Measurements from ENCODE around the gene KNOP1. TPM values are rescaled to one million over a fixed set of nuclear protein-coding genes. Genes with fewer than 3 reads are reported as not detected.
"Not testable (repeated sequence)": the region's sequence is repeated elsewhere in the genome, so short reads cannot be mapped to it uniquely, and the experiment has no call there.

The KNOP1 gene
- total RNA-seq, 3 donors from 2014 or later, result 13.1 to 23.5 (median 20.7) TPM

DNA sequence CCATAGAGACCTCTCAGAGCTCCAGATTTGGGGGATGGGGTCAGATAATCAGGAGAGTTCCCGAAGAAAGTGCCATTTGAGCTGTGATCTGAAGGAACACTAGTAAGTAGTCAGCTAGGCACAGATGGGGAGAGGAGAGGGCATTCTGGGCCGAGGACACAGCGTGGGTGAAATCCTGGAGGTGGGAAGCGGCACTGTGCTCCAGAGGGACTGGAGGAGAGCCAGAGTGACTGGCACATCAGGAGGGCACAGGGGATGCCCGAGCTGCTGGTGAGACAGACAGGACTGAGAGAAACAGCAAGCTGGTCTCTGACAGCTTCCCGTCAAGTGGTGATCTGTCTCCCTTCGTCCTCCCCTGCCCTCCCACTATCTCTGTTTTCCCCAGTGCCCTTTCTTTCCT lies 40.6 kb downstream of the KNOP1 start:
- TF ChIP-seq, protein P1, sequence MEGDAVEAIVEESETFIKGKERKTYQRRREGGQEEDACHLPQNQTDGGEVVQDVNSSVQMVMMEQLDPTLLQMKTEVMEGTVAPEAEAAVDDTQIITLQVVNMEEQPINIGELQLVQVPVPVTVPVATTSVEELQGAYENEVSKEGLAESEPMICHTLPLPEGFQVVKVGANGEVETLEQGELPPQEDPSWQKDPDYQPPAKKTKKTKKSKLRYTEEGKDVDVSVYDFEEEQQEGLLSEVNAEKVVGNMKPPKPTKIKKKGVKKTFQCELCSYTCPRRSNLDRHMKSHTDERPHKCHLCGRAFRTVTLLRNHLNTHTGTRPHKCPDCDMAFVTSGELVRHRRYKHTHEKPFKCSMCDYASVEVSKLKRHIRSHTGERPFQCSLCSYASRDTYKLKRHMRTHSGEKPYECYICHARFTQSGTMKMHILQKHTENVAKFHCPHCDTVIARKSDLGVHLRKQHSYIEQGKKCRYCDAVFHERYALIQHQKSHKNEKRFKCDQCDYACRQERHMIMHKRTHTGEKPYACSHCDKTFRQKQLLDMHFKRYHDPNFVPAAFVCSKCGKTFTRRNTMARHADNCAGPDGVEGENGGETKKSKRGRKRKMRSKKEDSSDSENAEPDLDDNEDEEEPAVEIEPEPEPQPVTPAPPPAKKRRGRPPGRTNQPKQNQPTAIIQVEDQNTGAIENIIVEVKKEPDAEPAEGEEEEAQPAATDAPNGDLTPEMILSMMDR (IDR thresholded peaks at IDR 0.05), result no peak
- Histone ChIP-seq H3K36me3 (ENCODE audit: low read depth) (no peaks in the 10 kb centered on the region), H3K4me3 (no peak overlapping the region), H3K4me1 (ENCODE audit: low read depth) (no peaks in the 10 kb centered on the region), H3K9me3 (no peaks in the 10 kb centered on the region)
- intact Hi-C loops (cut with DNase I, micrococcal nuclease), result no loop called here
- DNase-seq, result no peak
- ATAC-seq, result no peak

DNA sequence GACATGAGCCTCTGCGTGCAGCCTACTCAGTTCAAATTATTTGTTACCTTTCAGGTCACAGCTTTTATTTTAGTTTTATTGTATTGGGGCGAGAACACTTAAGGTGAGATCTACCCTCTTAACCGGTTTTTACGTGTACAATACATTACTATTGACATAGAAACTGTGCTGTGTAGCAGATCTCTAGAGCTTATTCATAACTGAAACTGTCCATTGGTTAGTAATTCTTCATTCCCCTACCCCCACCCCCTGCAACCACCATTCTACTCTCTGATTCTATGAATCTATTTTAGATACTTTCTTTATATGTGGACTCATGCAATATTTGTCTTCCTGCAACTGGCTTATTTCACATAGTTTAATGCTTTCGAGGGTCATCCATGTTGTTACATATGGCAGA lies 43.5 kb downstream of the KNOP1 start:
- ATAC-seq (no peak), DNase-seq (no peak)
- intact Hi-C loops (cut with DNase I, micrococcal nuclease), result no loop called here
- H3K4me1 ChIP-seq (ENCODE audit: low read depth), result no peaks in the 10 kb centered on the region
- no peaks in the 10 kb centered on the region for H3K9me3 ChIP-seq
- TF ChIP-seq, protein P1 (IDR thresholded peaks at IDR 0.05), result no peak
- H3K36me3 ChIP-seq (ENCODE audit: low read depth), result no peaks in the 10 kb centered on the region
- H3K4me3 ChIP-seq, result no peak overlapping the region

DNA sequence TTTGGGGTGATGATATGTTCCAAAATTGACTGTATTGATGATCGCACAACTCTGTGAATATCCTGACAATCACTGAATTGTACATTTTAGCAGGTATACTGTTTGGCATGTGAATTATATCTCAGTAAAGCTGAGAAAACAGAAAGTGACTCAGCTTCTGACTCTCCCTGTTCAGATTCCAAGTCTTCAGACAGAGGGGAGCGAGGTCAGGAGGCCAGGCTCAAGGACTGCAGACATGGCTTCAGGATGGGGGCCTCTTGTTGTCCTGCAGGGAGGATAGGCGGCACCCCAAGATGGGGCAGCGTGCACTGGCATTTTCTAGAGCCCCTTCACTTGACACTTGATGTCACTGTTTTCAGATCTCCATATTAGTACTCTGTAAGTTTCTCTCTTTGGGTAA lies 45.6 kb downstream of the KNOP1 start:
- Histone ChIP-seq H3K4me3 (no peak overlapping the region), H3K4me1 (ENCODE audit: low read depth) (no peaks in the 10 kb centered on the region), H3K9me3 (no peaks in the 10 kb centered on the region), H3K36me3 (ENCODE audit: low read depth) (no peaks in the 10 kb centered on the region)
- ATAC-seq (no peak), DNase-seq (no peak)
- intact Hi-C loops (cut with DNase I, micrococcal nuclease), result no loop called here
- TF ChIP-seq, protein P1 (IDR thresholded peaks at IDR 0.05), result no peak

DNA sequence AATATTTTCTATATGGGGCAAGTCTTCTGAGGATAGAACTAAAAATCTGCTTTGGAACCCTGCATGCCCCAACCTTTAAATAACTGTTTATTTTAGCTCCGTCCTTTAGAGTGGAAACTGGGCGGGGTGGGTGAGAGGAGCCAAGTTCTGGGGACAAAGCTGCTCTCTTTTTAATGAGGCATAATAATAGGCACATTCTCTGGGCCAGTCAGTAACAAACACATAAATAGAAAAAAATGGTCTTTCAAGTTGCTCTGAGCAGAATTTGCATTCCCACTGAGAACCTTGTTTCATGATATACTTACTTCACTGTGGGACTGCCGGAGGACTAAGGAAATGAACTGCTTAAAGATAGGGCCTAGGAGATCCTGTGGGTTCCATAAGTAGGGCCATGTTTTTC lies 51.5 kb downstream of the KNOP1 start:
- DNase-seq, result no peak
- TF ChIP-seq, protein P1 (IDR thresholded peaks at IDR 0.05), result no peak
- intact Hi-C loops (cut with DNase I, micrococcal nuclease), result no loop called here
- H3K4me3 ChIP-seq, result no peak overlapping the region
- H3K9me3 ChIP-seq, result no peaks in the 10 kb centered on the region
- no peak for ATAC-seq
- H3K4me1 ChIP-seq (ENCODE audit: low read depth), result no peaks in the 10 kb centered on the region
- H3K36me3 ChIP-seq (ENCODE audit: low read depth), result no peaks in the 10 kb centered on the region

DNA sequence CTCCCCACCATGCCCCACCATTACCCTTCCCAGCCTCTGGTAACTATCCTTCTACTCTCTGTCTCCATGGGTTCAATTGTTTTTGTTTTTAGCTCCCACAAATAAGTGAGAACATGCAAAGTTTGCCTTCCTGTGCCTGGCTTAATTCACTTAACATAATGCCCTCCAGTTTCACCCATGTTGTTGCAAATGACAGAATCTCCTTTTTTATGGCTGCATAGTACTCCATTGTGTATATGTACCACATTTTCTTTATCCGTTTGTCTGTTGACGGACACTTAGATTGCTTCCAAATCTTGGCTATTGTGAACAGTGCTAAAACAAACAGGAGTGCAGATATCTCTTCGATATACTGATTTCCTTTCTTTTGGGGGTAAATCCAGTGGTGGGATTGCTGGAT lies 52.7 kb downstream of the KNOP1 start:
- H3K36me3 ChIP-seq (ENCODE audit: low read depth), result not testable (repeated sequence)

DNA sequence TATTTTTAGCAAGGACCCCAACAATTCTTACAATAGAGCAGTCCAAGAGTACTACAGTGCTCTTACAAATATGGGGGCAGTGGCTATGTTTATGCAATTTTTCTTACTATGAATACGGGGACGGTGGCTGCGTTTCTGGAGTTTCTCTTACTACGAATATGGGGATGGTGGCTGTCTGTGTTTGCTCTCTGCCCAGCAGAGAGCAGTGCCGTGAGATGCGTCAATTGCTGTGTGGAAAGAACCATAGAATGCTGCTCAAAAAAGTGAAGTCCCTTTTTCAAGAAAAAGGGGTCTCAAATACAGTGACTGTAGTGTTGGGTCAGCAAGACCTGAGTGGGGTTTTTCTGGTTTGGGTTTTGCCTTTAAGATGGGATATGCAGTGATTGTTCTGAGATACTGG lies 53.9 kb downstream of the KNOP1 start:
- no peak for DNase-seq
- Histone ChIP-seq H3K36me3 (ENCODE audit: low read depth) (no peaks in the 10 kb centered on the region), H3K4me1 (ENCODE audit: low read depth) (no peaks in the 10 kb centered on the region)

More for the DNA sequence above, 52.7 kb downstream of the KNOP1 start:
- ATAC-seq; intact Hi-C loops (cut with DNase I, micrococcal nuclease); H3K4me1 ChIP-seq (ENCODE audit: low read depth); H3K4me3 ChIP-seq; H3K9me3 ChIP-seq; DNase-seq: not testable (repeated sequence)

More for the DNA sequence above, 53.9 kb downstream of the KNOP1 start:
- intact Hi-C loops (cut with DNase I, micrococcal nuclease), result no loop called here
- H3K4me3 ChIP-seq, result no peak overlapping the region
- no peaks in the 10 kb centered on the region for H3K9me3 ChIP-seq
- ATAC-seq, result no peak
- TF ChIP-seq, protein P1 (IDR thresholded peaks at IDR 0.05), result no peak

Measured in mucosa of descending colon (tissue), 3 donors.